ENCODE measurements around the gene TGM5.

DNA sequence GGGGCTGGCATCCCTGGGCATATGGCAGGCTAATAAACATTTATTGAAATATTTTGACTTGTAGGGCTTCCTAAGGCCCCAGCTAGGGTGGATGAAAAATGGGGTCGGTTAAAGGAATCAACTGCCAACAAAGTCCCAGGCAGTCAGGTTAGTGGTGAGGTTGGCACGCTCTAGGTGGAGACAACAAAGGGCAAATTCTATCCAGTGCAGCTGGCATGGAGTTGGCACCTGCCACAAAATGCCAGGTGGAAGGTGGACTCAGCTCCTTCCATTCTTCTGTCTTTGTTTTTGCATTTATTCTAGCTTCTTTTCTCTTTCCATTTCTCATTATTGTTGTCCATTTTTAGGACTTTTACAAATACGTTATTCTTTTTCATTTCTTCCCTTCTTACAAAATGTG lies 32.7 kb upstream of the TGM5 start:
- TF ChIP-seq CTCF (IDR thresholded peaks at IDR 0.05; ENCODE audit: extremely low read depth in 1 of 2, insufficient read depth in 1 of 2, low read depth in 1 of 2, low read length in 2 of 2) (no peak), POLR2A (IDR thresholded peaks at IDR 0.05; ENCODE audit: low read depth, low read length) (no peak), EZH2 (IDR thresholded peaks at IDR 0.05; ENCODE audit: borderline replicate concordance, low read depth, low read length, severe bottlenecking) (no peak), POLR2AphosphoS5 (IDR thresholded peaks at IDR 0.05; ENCODE audit: insufficient read depth, low read depth, low read length) (no peak), JUN (IDR thresholded peaks at IDR 0.05; ENCODE audit: borderline replicate concordance, insufficient read depth, insufficient read length, low read depth) (no peak)
